GM20000 (cell line): Measurements from ENCODE around the gene GPSM1.
"Not testable (repeated sequence)": the region's sequence is repeated elsewhere in the genome, so short reads cannot be mapped to it uniquely, and the experiment has no call there.

Experiments
- DNase-seq: peaks from one replicate; pipeline ENCODE4 v3.0.0; 2012; ENCODE audit warnings: low spot score
- CTCF ChIP-seq: IDR thresholded peaks from 2 replicates; pipeline ENCODE4 v1.5.1; 2012; ENCODE audit warnings: mild to moderate bottlenecking, control low read depth; ENCODE audit errors: extremely low read depth, missing control alignments

Gene GPSM1

GRCh38 chr9:136314944-136315343 is 12.4 kb upstream of the GPSM1 start:
- DNase-seq = no peak
- no peak for TF ChIP-seq CTCF

- DNase-seq = no peak
- no peak for TF ChIP-seq CTCF
Observed at GRCh38 chr9:136316271-136316751, 11.0 kb upstream of the GPSM1 start.

GRCh38 chr9:136316896-136317676 is 10.3 kb upstream of the GPSM1 start:
- TF ChIP-seq CTCF = no peak
- DNase-seq = no peak

- no peak for DNase-seq
- TF ChIP-seq CTCF = no peak
Observed at GRCh38 chr9:136317695-136318094, 9.6 kb upstream of the GPSM1 start.

- no peak for TF ChIP-seq CTCF
Observed at GRCh38 chr9:136318111-136318775, 9.1 kb upstream of the GPSM1 start.

GRCh38 chr9:136318776-136319241 is 8.5 kb upstream of the GPSM1 start:
- TF ChIP-seq CTCF = no peak
- DNase-seq = no peak

More at GRCh38 chr9:136318111-136318775, 9.1 kb upstream of the GPSM1 start:
- no peak for DNase-seq

GRCh38 chr9:136319244-136319643 is 8.1 kb upstream of the GPSM1 start:
- not testable (repeated sequence) for DNase-seq

GRCh38 chr9:136319955-136320354 is 7.4 kb upstream of the GPSM1 start:
- not testable (repeated sequence) for DNase-seq

GRCh38 chr9:136320972-136321371 is 6.4 kb upstream of the GPSM1 start:
- DNase-seq = not testable (repeated sequence)
